ENCODE results near the gene DUS3L.
A peak's percentile ranks its signal among the peaks of the same experiment; 100 is the strongest.

The DUS3L gene, protein sequence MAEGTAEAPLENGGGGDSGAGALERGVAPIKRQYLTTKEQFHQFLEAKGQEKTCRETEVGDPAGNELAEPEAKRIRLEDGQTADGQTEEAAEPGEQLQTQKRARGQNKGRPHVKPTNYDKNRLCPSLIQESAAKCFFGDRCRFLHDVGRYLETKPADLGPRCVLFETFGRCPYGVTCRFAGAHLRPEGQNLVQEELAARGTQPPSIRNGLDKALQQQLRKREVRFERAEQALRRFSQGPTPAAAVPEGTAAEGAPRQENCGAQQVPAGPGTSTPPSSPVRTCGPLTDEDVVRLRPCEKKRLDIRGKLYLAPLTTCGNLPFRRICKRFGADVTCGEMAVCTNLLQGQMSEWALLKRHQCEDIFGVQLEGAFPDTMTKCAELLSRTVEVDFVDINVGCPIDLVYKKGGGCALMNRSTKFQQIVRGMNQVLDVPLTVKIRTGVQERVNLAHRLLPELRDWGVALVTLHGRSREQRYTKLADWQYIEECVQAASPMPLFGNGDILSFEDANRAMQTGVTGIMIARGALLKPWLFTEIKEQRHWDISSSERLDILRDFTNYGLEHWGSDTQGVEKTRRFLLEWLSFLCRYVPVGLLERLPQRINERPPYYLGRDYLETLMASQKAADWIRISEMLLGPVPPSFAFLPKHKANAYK

DNA sequence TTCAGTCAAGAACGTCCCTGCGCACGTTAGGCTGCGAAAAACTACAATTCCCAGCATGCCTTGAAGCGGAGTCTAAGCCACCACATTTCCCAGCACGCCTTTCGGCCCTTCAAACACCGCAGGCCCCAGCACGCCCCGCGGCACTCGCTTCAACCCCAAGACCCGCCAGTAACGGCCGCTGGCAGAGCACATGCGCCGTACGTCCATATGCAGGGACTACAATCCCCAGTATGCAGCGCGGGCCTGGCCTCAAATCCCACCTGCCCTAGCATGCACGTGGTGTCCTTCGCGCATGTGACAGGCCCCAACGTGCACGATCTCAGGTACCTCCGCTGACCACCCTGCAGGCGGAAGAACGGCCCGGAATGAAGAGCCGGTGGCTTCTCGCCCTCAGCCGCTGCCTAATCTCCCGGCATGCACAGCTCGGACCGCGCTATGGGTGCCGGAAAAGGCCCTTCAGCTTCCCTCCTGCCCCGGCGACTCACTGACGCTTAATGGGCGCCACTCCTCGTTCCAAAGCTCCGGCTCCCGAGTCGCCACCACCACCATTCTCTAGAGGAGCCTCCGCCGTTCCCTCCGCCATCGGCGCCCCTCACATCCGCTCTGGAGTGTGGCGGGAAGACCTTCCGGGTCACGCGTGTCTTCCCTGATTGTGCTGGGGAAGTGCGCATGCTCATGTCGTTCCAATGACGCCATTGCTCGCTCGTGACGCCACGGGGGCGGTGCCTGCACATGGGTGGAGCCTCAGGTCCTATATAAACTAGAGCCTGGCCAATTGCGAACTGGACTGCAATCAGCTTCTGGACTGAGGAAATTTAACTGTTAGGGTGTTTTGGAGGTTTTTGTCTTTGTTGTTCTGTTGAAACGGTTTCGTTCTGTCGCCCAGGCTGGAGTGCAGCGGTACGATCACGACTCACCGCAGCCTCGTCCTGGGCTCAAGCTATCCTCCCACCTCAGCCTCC, at the start of gene DUS3L:
TSS of gene DUS3L (minus strand) at position 605 of the 962 bp plus-strand sequence. CDS start at position 583, 22 bp downstream.
- DNase-seq (ENCODE audit: low read depth in 2 of 2): peak; percentile 88 to 92

DNA sequence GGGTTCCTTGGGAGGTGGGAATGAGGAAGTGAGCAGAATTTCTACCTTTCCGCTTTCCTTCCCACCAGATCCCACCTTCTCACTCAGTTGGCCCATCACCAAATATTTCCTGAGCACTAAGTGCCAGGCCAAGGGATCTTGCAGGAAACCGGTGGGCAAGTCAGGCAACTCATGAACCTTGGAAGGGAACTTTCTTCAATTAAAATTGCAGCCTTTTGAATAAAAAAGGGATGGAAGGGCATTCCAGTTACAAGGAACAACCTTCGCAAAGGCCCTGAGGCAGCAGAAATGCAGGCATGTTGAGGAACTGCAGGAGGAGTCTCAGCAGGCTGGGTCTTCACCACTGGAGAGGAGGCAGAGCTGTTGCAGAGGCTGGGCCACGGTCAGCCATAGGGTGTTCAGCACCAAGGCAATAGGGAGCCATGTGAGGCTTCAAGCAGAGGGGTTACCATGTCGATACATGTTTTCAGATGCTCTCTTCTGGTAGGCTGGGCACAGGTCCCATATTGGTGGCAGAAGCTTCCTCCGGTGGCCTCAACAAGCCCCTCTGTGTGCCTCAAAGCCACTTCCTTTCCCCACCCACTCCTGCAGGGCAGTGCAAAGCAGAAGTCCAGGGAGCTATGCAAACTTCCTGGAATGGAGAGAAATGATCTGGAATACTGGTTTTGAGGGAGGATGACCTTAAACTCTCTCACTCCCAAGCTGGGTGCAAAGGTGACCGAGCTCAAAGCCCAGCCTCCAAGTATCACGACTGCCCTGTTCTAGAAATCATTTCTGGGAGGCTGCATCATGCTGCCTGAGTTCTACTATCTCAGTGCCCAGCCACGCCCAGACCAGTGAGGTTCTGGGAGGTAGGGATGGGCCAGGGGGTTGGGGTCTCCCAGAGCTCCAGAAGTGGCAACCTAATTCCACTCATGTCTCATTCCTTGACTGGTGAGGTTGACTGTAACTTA, 48.4 kb upstream of the DUS3L start, which contains the start of gene FUT6:
TSS of gene FUT6 (minus strand) at position 638 of the 953 bp plus-strand sequence. CDS start 7,135 bp downstream, outside the sequence.
- DNase-seq (ENCODE audit: low read depth in 2 of 2): no peak

GRCh38 chr19:5838353-5839064, 47.5 kb upstream of the DUS3L start:
- DNase-seq (ENCODE audit: low read depth in 2 of 2): no peak

DNA sequence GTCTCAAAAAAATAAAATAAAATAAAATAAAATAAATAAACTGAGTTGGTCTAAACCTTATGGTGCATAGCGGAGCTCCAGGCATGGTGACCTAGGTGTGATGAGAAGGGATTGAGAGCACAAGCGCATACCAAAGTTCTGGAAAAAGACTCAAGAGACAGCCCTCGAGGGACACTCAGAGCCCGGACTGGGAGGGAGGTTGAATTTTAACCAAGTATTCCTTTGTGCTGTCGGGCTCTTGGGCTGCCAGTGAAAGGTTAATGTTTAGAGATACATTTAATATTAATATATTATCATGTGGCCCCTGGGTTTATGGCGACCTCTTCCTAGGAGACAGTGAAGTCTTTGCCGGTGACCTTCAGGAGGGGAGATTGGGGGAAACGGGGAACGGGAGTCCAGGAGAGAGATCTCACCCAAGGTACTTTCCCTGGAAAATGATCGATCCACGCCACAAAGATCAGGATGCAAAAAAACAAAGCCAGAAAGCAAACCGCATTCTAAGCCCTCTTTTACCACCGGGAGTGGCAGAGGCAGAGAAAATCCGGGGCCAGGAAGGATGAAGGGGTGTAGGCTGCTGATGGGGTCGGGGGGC, 46.9 kb upstream of the DUS3L start:
- no peak for DNase-seq (ENCODE audit: low read depth in 2 of 2)

GRCh38 chr19:5832527-5833216, 41.7 kb upstream of the DUS3L start:
- DNase-seq (ENCODE audit: low read depth in 2 of 2): no peak

DNA sequence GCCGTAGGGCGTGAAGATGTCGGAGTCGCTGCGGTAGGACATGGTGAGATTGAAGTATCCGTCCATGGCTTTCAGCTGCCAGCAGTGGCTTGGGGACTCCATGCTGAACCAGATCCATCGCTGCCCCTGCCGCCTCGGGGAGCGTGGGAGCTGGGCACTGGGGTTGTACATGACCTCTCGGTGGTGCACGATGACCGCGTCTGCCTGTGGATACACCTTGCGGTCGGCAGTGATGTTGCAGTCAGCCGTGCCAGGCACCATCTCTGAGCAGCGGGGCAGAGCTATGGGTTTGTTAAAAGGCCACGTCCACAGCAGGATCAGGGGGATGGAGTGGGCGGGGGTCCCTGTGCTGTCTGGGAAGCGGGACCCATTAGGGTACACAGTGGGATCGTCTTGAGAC, 41.1 kb upstream of the DUS3L start:
- no peak for DNase-seq (ENCODE audit: low read depth in 2 of 2)

DNA sequence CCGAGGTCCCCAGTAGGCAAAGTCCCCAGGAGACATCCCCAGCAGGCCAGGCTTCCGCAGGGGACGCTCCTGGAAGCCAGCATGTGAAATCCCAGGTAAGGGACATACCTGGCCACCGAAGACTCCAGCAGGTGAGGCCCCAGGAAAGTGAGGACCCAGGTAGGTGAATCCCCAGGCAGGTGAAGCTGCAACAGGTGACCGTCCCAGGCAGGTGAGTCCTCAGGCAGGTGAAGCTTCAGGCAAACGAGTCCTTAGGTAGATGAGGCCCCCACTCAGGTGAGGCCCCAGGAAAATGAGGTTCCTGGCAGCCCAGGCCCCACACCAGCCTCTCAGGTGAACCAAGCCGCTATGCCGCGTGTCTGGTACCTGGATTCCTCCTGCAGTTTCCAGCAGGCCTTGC, 40.2 kb upstream of the DUS3L start:
- no peak for DNase-seq (ENCODE audit: low read depth in 2 of 2)

GRCh38 chr19:5829567-5830310, 38.8 kb upstream of the DUS3L start:
- DNase-seq (ENCODE audit: low read depth in 2 of 2): no peak

- no peak for DNase-seq (ENCODE audit: low read depth in 2 of 2)
These were observed 38.0 kb upstream of the DUS3L start for GRCh38 chr19:5828661-5829566.

DNA sequence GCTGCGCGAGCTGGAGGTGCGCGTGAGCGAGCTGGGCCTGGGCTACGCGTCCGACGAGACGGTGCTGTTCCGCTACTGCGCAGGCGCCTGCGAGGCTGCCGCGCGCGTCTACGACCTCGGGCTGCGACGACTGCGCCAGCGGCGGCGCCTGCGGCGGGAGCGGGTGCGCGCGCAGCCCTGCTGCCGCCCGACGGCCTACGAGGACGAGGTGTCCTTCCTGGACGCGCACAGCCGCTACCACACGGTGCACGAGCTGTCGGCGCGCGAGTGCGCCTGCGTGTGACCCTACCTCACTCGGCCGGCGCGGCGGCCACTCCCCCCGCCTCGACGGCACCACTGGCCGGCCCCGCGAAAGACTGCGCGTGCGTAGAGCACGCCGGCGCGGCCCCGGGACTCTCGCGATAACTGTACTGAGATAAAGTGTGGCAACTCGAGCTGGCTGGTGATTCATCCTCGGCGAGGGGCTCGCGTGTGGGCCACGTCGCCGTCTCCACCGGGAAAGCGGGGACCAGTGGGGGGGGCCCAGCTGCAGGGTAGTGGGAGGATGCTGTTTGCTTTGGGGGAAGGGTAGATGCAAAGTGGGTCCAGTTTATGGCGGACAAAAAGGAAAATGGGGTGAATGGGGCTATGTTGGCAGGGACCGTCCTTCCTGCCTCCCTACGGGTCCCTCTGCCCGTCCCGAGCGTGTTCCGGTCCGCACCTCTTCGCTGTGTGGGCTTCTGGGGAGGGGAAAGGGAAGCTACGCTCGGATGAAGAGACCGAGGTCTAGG, 37.1 kb upstream of the DUS3L start:
- DNase-seq (ENCODE audit: low read depth in 2 of 2): peak; percentile 84 to 92

DNA sequence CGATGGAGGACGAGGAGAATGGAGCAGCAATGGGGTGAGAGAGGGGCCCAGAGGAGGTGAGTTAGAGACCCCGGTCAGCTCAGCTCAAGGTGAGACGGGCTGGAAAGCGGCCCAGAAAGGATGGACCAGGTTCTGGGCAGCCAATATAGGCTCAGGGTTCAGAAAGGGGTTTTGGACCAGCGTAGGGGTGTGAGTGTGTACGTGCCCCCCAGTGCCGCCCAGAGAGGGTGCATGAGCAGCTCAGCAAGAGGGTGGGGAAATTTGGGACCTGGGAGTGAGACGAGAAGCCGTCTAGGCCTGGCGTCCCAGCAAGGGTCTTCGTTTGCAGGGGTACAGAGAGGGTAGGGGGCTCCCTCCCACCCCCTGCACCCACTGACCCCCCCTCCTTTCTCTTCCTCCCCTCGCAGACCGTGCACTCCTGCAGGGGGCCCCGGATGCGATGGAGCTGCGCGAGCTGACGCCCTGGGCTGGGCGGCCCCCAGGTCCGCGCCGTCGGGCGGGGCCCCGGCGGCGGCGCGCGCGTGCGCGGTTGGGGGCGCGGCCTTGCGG, 36.5 kb upstream of the DUS3L start:
- no peak for DNase-seq (ENCODE audit: low read depth in 2 of 2)

DNA sequence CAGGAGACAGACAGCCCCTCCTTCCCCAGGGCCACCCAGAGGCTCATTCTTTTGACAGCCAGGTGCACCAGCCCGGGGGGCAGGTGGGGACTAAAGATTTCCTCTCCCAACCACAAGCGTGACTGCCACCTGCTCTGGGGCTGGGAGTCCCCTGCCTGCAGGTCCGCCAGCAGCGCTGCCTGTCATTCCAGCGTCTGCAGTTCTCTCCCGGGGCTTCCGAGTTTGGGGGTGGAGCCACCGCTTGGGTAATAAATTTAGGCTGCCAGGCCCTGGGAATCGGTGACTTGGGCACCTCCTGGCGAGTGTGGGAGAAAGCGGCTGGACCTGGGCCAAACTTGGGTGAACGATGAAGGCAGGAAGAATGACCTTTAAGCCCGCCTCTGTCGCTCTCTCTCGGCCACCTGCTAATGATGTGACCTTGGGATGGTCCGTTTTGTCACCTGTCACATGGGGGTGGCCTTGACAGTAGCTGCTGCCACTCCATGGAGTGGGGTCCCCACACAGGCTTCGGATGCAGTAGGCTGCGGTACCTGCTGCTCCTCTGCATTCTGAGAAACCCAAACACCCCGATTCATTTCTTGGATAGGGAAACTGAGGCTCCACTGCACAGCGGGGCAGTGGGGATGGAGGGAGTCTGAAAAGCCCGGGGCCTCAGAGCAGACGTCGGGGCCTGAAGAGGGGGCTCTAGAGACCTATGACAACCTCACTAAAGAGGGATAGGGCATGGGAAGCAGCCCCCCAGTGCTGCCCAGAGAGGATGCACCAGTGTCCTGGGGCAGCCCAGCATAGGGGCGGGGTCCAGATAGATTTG, 35.8 kb upstream of the DUS3L start:
- DNase-seq (ENCODE audit: low read depth in 2 of 2): no peak

DNA sequence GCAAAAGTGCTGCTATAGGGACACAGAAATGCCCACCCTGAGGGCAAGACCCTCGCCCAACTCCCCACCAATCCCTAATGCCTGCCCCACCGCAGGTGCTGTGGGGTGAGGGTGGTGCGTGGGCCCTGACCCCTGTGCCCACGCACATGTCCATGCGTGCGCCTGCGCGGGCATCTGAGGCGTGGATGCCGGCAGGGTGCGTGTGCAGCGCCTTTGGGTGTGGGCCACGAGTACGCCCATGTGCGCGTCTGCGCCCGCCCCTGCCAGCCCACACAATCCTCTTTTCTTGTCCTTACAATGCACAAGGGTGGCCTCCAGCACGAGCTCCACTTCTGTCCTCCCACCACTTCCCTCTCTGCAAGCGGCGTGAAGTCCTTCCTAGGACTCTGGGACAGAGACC, 34.2 kb upstream of the DUS3L start:
- DNase-seq (ENCODE audit: low read depth in 2 of 2): no peak

GRCh38 chr19:5824751-5825150, 33.8 kb upstream of the DUS3L start:
- DNase-seq (ENCODE audit: low read depth in 2 of 2): no peak

GRCh38 chr19:5823579-5824281, 32.8 kb upstream of the DUS3L start:
- no peak for DNase-seq (ENCODE audit: low read depth in 2 of 2)

Measured in stimulated activated CD8-positive, alpha-beta memory T cell treated with anti-CD3 and anti-CD28 coated beads, Interleukin-2, amount 100 ng/mL, for 1 hour (primary cell).